ENCODE results near the gene EPHA8. TPM values are rescaled to one million over a fixed set of nuclear protein-coding genes. Genes with fewer than 3 reads are reported as not detected.

EPHA8 gene
- total and polyA plus RNA-seq, 4 donors: not detected

DNA sequence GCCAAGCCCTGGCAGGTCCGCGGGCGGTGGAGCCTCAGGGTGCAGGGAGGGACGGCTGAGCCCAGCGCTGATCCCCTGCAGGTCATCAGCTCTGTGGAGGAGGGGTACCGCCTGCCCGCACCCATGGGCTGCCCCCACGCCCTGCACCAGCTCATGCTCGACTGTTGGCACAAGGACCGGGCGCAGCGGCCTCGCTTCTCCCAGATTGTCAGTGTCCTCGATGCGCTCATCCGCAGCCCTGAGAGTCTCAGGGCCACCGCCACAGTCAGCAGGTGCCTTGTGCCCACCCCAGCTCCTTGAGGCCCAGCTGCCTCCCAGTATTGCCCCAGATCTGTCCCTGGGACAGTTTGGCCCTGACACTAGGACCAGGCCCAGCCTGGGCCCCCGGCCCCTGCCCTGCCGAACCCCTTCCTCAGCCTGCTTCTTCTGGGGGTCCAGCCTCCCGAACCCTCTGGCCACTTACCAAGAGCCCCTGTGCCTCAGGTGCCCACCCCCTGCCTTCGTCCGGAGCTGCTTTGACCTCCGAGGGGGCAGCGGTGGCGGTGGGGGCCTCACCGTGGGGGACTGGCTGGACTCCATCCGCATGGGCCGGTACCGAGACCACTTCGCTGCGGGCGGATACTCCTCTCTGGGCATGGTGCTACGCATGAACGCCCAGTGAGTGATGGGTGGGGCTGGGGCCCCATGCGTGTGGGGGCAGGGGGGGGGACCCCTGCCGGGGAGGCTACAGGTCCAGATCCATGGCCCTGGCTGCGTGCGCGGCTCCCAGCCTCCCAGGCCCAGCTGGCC lies 37.7 kb downstream of the EPHA8 start:
- Histone ChIP-seq H3K9me3 (ENCODE audit: control insufficient read depth in 4 of 4, low read length in 3 of 4) (no peaks in the 10 kb centered on the region), H3K27ac (ENCODE audit: low read depth in 1 of 2, low read length in 2 of 2) (no peak overlapping the region), H3K4me3 (ENCODE audit: low read depth in 1 of 3, low read length in 3 of 3) (no peak overlapping the region), H3K36me3 (ENCODE audit: control insufficient read depth in 4 of 4, insufficient read depth in 3 of 4, low read depth in 1 of 4, low read length in 3 of 4) (no peaks in the 10 kb centered on the region), H3K27me3 (ENCODE audit: control insufficient read depth in 4 of 4, insufficient read depth in 4 of 4, low read length in 3 of 4) (peaks cover 0 to 4% (median 3%) of the 10 kb centered on the region in 4 donors), H3K9ac (ENCODE audit: low read depth in 1 of 2, low read length in 2 of 2) (no peak overlapping the region), H3K4me1 (ENCODE audit: control insufficient read depth in 4 of 4, insufficient read depth in 4 of 4, low read length in 3 of 4) (no peaks in the 10 kb centered on the region)
- no peak for TF ChIP-seq NR2F2 (IDR thresholded peaks at IDR 0.05)
- no peak for TF ChIP-seq RAD21 (IDR thresholded peaks at IDR 0.05)
- TF ChIP-seq, protein P1, sequence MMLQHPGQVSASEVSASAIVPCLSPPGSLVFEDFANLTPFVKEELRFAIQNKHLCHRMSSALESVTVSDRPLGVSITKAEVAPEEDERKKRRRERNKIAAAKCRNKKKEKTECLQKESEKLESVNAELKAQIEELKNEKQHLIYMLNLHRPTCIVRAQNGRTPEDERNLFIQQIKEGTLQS (IDR thresholded peaks at IDR 0.05): no peak
- TF ChIP-seq FOXA1 (IDR thresholded peaks at IDR 0.05): no peak
- TF ChIP-seq, protein P2, sequence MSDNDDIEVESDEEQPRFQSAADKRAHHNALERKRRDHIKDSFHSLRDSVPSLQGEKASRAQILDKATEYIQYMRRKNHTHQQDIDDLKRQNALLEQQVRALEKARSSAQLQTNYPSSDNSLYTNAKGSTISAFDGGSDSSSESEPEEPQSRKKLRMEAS (IDR thresholded peaks at IDR 0.05): no peak
- TF ChIP-seq, protein P3, sequence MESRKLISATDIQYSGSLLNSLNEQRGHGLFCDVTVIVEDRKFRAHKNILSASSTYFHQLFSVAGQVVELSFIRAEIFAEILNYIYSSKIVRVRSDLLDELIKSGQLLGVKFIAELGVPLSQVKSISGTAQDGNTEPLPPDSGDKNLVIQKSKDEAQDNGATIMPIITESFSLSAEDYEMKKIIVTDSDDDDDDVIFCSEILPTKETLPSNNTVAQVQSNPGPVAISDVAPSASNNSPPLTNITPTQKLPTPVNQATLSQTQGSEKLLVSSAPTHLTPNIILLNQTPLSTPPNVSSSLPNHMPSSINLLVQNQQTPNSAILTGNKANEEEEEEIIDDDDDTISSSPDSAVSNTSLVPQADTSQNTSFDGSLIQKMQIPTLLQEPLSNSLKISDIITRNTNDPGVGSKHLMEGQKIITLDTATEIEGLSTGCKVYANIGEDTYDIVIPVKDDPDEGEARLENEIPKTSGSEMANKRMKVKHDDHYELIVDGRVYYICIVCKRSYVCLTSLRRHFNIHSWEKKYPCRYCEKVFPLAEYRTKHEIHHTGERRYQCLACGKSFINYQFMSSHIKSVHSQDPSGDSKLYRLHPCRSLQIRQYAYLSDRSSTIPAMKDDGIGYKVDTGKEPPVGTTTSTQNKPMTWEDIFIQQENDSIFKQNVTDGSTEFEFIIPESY (IDR thresholded peaks at IDR 0.05): no peak
- no peak for TF ChIP-seq TAF1 (conservative IDR thresholded peaks at IDR 0.05)
- no peak for TF ChIP-seq HNF4G (IDR thresholded peaks at IDR 0.05)
- no peak for TF ChIP-seq REST (IDR thresholded peaks at IDR 0.05)
- no peak for TF ChIP-seq RXRA (IDR thresholded peaks at IDR 0.05)
- TF ChIP-seq YY1 (IDR thresholded peaks at IDR 0.05): no peak
- TF ChIP-seq HNF4A (conservative IDR thresholded peaks at IDR 0.05): no peak
- TF ChIP-seq EGR1 (IDR thresholded peaks at IDR 0.05; ENCODE audit: low read depth in 2 of 2): no peak
- no peak for TF ChIP-seq GABPA (IDR thresholded peaks at IDR 0.05 in 1 of 2, conservative IDR thresholded peaks at IDR 0.05 in 1 of 2)
- TF ChIP-seq FOXA2 (IDR thresholded peaks at IDR 0.05): no peak
- TF ChIP-seq, protein P4, sequence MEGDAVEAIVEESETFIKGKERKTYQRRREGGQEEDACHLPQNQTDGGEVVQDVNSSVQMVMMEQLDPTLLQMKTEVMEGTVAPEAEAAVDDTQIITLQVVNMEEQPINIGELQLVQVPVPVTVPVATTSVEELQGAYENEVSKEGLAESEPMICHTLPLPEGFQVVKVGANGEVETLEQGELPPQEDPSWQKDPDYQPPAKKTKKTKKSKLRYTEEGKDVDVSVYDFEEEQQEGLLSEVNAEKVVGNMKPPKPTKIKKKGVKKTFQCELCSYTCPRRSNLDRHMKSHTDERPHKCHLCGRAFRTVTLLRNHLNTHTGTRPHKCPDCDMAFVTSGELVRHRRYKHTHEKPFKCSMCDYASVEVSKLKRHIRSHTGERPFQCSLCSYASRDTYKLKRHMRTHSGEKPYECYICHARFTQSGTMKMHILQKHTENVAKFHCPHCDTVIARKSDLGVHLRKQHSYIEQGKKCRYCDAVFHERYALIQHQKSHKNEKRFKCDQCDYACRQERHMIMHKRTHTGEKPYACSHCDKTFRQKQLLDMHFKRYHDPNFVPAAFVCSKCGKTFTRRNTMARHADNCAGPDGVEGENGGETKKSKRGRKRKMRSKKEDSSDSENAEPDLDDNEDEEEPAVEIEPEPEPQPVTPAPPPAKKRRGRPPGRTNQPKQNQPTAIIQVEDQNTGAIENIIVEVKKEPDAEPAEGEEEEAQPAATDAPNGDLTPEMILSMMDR (IDR thresholded peaks at IDR 0.05; ENCODE audit: low read depth, low read length, missing input control): no peak
- TF ChIP-seq JUND (IDR thresholded peaks at IDR 0.05): no peak
- no peak for TF ChIP-seq SP1 (IDR thresholded peaks at IDR 0.05)
- DNase-seq (ENCODE audit: low spot score): no peak
- 85% methylated on average over 39 of the region's 39 CpGs for WGBS

Measured in liver (tissue), 9 donors.